ENCODE results near the gene PAPSS2. TPM values are rescaled to one million over a fixed set of nuclear protein-coding genes. Genes with fewer than 3 reads are reported as not detected.

Gene PAPSS2
- total RNA-seq, 2 experiments from 2014 or later, result not detected

DNA sequence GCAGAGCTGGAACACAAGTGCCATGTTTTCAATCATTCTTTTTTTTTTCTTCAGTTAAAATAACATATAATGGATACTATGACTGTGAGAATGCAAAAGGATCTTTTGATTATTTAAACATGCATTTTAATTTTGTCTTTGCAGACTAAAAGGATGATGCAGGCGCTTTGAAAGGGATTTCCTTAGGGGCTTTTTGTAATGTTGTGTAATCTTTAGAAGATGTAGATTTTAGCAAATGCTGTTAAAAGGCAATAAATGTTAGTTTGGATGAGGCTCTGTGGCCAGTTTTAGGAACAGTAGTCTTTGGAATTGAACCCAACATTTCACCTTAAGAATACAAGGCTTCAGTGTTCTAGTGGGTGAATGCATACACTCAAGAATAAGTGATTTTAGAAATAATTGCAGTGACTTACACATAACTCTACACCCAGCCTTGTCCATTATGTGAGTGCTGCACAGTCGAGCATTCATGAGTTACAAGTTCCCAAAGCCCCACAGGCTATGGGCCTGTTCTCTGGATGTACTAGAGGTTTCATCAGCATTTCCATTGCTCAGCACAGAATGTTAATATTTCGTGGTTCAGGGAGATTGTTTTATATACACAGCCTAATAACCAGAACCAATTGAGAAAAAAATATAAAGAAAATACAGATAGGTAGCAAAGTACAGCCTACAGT lies 11.6 kb downstream of the PAPSS2 start:
- no peak for DNase-seq (ENCODE audit: low spot score)
- Histone ChIP-seq H3K36me3 (ENCODE audit: insufficient read depth, low read length) (no peaks in the 10 kb centered on the region), H3K4me3 (ENCODE audit: low read depth, low read length, poor library complexity, severe bottlenecking) (no peak overlapping the region), H3K79me2 (ENCODE audit: insufficient read depth, low read depth, low read length) (no peaks in the 10 kb centered on the region), H3K9me3 (ENCODE audit: low read length) (no peaks in the 10 kb centered on the region), H4K20me1 (ENCODE audit: insufficient read depth, low read length) (no peaks in the 10 kb centered on the region), H3K27ac (ENCODE audit: low read depth, low read length, poor library complexity, severe bottlenecking) (no peak overlapping the region), H3K9me2 (ENCODE audit: insufficient read depth, low read length) (no peaks in the 10 kb centered on the region), H3K4me2 (ENCODE audit: low read length) (no peak overlapping the region), H3K4me1 (ENCODE audit: insufficient read depth, low read length, poor library complexity, severe bottlenecking) (no peaks in the 10 kb centered on the region), H2AFZ (ENCODE audit: low read length) (no peak overlapping the region)
- intact Hi-C loops (cut with micrococcal nuclease; ENCODE audit: unreplicated experiment), result no loop called here
- TF ChIP-seq, protein P1, sequence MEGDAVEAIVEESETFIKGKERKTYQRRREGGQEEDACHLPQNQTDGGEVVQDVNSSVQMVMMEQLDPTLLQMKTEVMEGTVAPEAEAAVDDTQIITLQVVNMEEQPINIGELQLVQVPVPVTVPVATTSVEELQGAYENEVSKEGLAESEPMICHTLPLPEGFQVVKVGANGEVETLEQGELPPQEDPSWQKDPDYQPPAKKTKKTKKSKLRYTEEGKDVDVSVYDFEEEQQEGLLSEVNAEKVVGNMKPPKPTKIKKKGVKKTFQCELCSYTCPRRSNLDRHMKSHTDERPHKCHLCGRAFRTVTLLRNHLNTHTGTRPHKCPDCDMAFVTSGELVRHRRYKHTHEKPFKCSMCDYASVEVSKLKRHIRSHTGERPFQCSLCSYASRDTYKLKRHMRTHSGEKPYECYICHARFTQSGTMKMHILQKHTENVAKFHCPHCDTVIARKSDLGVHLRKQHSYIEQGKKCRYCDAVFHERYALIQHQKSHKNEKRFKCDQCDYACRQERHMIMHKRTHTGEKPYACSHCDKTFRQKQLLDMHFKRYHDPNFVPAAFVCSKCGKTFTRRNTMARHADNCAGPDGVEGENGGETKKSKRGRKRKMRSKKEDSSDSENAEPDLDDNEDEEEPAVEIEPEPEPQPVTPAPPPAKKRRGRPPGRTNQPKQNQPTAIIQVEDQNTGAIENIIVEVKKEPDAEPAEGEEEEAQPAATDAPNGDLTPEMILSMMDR (conservative IDR thresholded peaks at IDR 0.05; ENCODE audit: low read length), result no peak
- TF ChIP-seq EZH2phosphoT487 (IDR thresholded peaks at IDR 0.05; ENCODE audit: borderline replicate concordance, low read depth, low read length), result no peak
- BruUV-seq (replicated peaks), result no TSS peak
- POLR2A ChIA-PET, result no interaction called here
- CTCF ChIA-PET (ENCODE audit: unreplicated experiment), result no interaction called here

DNA sequence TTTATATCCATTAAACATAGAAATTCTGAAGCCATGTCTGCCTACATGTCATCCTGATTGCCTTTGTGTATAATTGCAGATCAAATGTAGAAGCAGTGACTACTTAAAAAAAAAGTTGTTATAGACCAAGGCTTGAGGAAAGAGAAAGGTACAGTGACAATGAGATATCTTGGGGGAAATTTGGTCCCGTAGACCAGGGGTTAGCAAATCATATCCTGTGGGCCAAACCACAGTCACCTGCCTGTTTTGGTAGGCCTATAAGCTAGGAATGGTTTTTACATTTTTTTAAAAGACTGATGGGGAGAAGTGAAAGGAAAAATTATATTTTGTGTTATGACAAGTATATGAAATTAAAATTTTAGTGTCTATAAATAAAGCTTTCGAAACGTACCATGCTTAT lies 12.9 kb downstream of the PAPSS2 start:
- CTCF ChIA-PET (ENCODE audit: unreplicated experiment), result no interaction called here

DNA sequence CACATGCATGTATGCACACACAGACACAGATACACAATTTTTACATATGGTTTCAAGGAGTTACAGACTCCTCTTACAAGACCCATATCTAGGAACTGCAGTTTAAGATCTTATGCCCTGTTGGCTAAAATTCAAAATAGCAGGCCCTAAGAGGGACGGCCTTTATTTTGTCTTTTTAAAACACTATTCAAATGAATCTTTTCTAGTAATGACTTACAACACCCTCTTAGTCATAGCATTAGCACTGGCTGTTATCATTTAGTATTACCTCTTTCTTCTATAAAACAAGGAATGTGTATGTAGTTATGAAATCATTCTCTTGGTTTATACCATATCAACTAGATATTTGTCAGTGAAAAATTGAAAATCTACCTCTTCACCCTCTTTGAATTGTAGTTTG lies 15.3 kb downstream of the PAPSS2 start:
- Histone ChIP-seq H2AFZ (ENCODE audit: low read length) (no peak overlapping the region), H4K20me1 (ENCODE audit: insufficient read depth, low read length) (no peaks in the 10 kb centered on the region), H3K4me3 (ENCODE audit: low read depth, low read length, poor library complexity, severe bottlenecking) (no peak overlapping the region), H3K9me3 (ENCODE audit: low read length) (no peaks in the 10 kb centered on the region), H3K9me2 (ENCODE audit: insufficient read depth, low read length) (no peaks in the 10 kb centered on the region), H3K4me1 (ENCODE audit: insufficient read depth, low read length, poor library complexity, severe bottlenecking) (no peaks in the 10 kb centered on the region), H3K4me2 (ENCODE audit: low read length) (no peak overlapping the region), H3K79me2 (ENCODE audit: insufficient read depth, low read depth, low read length) (no peaks in the 10 kb centered on the region), H3K27ac (ENCODE audit: low read depth, low read length, poor library complexity, severe bottlenecking) (no peak overlapping the region), H3K36me3 (ENCODE audit: insufficient read depth, low read length) (no peaks in the 10 kb centered on the region)
- intact Hi-C loops (cut with micrococcal nuclease; ENCODE audit: unreplicated experiment), result no loop called here
- POLR2A ChIA-PET, result no interaction called here
- DNase-seq (ENCODE audit: low spot score), result no peak
- TF ChIP-seq, protein P1 (conservative IDR thresholded peaks at IDR 0.05; ENCODE audit: low read length), result no peak
- no peak for TF ChIP-seq EZH2phosphoT487 (IDR thresholded peaks at IDR 0.05; ENCODE audit: borderline replicate concordance, low read depth, low read length)
- BruUV-seq (replicated peaks), result no TSS peak
- CTCF ChIA-PET (ENCODE audit: unreplicated experiment), result no interaction called here

More for the DNA sequence above, 12.9 kb downstream of the PAPSS2 start:
- H3K4me2 ChIP-seq (ENCODE audit: low read length), result no peak overlapping the region
- no peaks in the 10 kb centered on the region for H3K4me1 ChIP-seq (ENCODE audit: insufficient read depth, low read length, poor library complexity, severe bottlenecking)
- no peaks in the 10 kb centered on the region for H3K9me2 ChIP-seq (ENCODE audit: insufficient read depth, low read length)
- no peaks in the 10 kb centered on the region for H3K36me3 ChIP-seq (ENCODE audit: insufficient read depth, low read length)
- POLR2A ChIA-PET, result no interaction called here
- no peaks in the 10 kb centered on the region for H3K79me2 ChIP-seq (ENCODE audit: insufficient read depth, low read depth, low read length)
- H3K4me3 ChIP-seq (ENCODE audit: low read depth, low read length, poor library complexity, severe bottlenecking), result no peak overlapping the region
- no peaks in the 10 kb centered on the region for H4K20me1 ChIP-seq (ENCODE audit: insufficient read depth, low read length)
- intact Hi-C loops (cut with micrococcal nuclease; ENCODE audit: unreplicated experiment), result no loop called here
- no peak overlapping the region for H3K27ac ChIP-seq (ENCODE audit: low read depth, low read length, poor library complexity, severe bottlenecking)
- no TSS peak for BruUV-seq (replicated peaks)
- no peak overlapping the region for H2AFZ ChIP-seq (ENCODE audit: low read length)
- H3K9me3 ChIP-seq (ENCODE audit: low read length), result no peaks in the 10 kb centered on the region
- TF ChIP-seq, protein P1 (conservative IDR thresholded peaks at IDR 0.05; ENCODE audit: low read length), result no peak
- TF ChIP-seq EZH2phosphoT487 (IDR thresholded peaks at IDR 0.05; ENCODE audit: borderline replicate concordance, low read depth, low read length), result no peak
- DNase-seq (ENCODE audit: low spot score), result no peak
